Prostate gland (tissue), 2 donors: ENCODE measurements around the gene LIMCH1. TPM values are rescaled to one million over a fixed set of nuclear protein-coding genes. Genes with fewer than 3 reads are reported as not detected.

Source experiments
- DNase-seq: peaks from one replicate; pipeline ENCODE4 v3.0.0-alpha.2; 2019; ENCODE audit warnings: low spot score
- H3K27ac ChIP-seq, 2 donors: fragments of 200-600 bp; sonication (generic); 2 replicates each; pipeline ENCODE4 v1.5.1; 2017 to 2019
- H3K27me3 ChIP-seq: fragments of 200-600 bp; sonication (generic); replicated peaks from 2 replicates; pipeline ENCODE4 v1.5.1; 2019; ENCODE audit not compliant: insufficient read depth
- H3K36me3 ChIP-seq, 2 donors: fragments of 200-600 bp; sonication (generic); 1 replicate in 1 of 2; 2 replicates in 1 of 2; pipeline versions ENCODE4 v1.5.1 to v1.8.1; 2017 to 2019
- H3K4me1 ChIP-seq: fragments of 200-600 bp; sonication (generic); replicated peaks from 2 replicates; pipeline ENCODE4 v1.5.1; 2019
- H3K4me3 ChIP-seq, 2 donors: fragments of 200-600 bp; sonication (generic); 2 replicates each; pipeline ENCODE4 v1.5.1; 2017 to 2019
- H3K9me3 ChIP-seq: fragments of 200-600 bp; sonication (generic); 2 replicates; pipeline ENCODE4 v1.5.1; 2017
- POLR2A ChIP-seq: fragments of 450-650 bp; IDR thresholded peaks from one replicate; pipeline ENCODE4 v1.6.1; 2016; ENCODE audit warnings: antibody characterized with exemption, mild to moderate bottlenecking
- POLR2AphosphoS5 ChIP-seq: sonication (generic); formaldehyde crosslinking; IDR thresholded peaks from one replicate; pipeline ENCODE4 v1.6.1; 2017; ENCODE audit warnings: antibody characterized with exemption
- WGBS: methylation state at CpG from one replicate; pipeline ENCODE4 v1.1.5; 2018; 5-methylcytosine and 5-hydroxymethylcytosine counted together
- intact Hi-C: fragments of 100-400 bp; cut with DNase I; formaldehyde crosslinking; loops from one replicate; pipeline ENCODE4 v1.14.2; 2022
- total RNA-seq, 2 donors: library from RNA; depleted of rRNA; stranded (reverse); fragments of >200 nt; gene quantifications; one replicate each; pipeline ENCODE4 v1.1.0, GENCODE V29; 2016
- TF ChIP-seq, protein P1 (sequence below), 4 experiments: fragments of 200-600 bp in 2 of 4; fragments of 450-650 bp in 2 of 4; sonication (generic) in 2 of 4; IDR thresholded peaks; 1 replicate in 3 of 4; 2 replicates in 1 of 4; pipeline ENCODE4 v1.5.1; 2016 to 2019; ENCODE audit warnings: antibody characterized with exemption in 4 of 4, mild to moderate bottlenecking in 2 of 4, moderate library complexity in 2 of 4

Gene LIMCH1
- total RNA-seq, 2 donors from 2014 or later, result 62.8 to 102 TPM

DNA sequence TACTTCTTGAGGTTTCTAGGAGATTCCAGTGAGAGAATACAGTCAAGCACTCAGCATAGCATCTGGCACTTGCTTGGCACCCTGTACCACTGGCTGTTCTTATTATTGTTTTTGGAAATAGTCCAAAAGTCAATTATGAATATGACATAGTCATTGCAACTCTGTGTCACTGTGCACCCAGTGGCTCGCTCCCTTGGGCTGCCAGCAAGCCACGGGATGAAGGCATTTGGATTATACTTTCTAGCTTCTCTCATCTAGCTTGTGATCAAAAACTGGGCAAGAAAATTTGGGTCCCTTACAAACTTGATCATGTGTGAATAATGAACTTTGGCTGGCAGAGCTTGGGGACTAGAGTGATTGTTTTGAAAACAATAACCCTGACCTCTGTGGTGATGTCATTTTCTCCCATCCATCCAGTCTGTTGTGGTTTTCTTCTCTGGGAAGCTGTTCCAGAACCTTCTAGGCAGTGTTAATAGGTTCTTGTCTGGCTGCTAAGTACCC is 32.7 kb upstream of the LIMCH1 start:
- Histone ChIP-seq H3K27ac (no peak overlapping the region), H3K4me1 (no peaks in the 10 kb centered on the region), H3K36me3 (no peaks in the 10 kb centered on the region), H3K4me3 (no peak overlapping the region), H3K9me3 (no peaks in the 10 kb centered on the region), H3K27me3 (no peaks in the 10 kb centered on the region)
- no peak for TF ChIP-seq POLR2AphosphoS5
- TF ChIP-seq, protein P1, sequence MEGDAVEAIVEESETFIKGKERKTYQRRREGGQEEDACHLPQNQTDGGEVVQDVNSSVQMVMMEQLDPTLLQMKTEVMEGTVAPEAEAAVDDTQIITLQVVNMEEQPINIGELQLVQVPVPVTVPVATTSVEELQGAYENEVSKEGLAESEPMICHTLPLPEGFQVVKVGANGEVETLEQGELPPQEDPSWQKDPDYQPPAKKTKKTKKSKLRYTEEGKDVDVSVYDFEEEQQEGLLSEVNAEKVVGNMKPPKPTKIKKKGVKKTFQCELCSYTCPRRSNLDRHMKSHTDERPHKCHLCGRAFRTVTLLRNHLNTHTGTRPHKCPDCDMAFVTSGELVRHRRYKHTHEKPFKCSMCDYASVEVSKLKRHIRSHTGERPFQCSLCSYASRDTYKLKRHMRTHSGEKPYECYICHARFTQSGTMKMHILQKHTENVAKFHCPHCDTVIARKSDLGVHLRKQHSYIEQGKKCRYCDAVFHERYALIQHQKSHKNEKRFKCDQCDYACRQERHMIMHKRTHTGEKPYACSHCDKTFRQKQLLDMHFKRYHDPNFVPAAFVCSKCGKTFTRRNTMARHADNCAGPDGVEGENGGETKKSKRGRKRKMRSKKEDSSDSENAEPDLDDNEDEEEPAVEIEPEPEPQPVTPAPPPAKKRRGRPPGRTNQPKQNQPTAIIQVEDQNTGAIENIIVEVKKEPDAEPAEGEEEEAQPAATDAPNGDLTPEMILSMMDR (IDR thresholded peaks at IDR 0.05), result no peak
- TF ChIP-seq POLR2A, result no peak
- intact Hi-C loops, result no loop called here
- WGBS, result 54% methylated on average over 2 of the region's 2 CpGs
- DNase-seq, result no peak

- intact Hi-C loops, result no loop called here
- 33% methylated on average over 2 of the region's 2 CpGs for WGBS
- H3K27me3 ChIP-seq, result no peaks in the 10 kb centered on the region
- TF ChIP-seq POLR2A (no peak), POLR2AphosphoS5 (no peak)
- TF ChIP-seq, protein P1 (IDR thresholded peaks at IDR 0.05), result no peak
- no peaks in the 10 kb centered on the region for H3K36me3 ChIP-seq
- H3K4me1 ChIP-seq, result no peaks in the 10 kb centered on the region
- H3K4me3 ChIP-seq, result no peak overlapping the region
- H3K27ac ChIP-seq, result no peak overlapping the region
- DNase-seq, result no peak
- no peaks in the 10 kb centered on the region for H3K9me3 ChIP-seq
Observed at GRCh38 chr4:41506130-41506529, 31.8 kb upstream of the LIMCH1 start.

DNA sequence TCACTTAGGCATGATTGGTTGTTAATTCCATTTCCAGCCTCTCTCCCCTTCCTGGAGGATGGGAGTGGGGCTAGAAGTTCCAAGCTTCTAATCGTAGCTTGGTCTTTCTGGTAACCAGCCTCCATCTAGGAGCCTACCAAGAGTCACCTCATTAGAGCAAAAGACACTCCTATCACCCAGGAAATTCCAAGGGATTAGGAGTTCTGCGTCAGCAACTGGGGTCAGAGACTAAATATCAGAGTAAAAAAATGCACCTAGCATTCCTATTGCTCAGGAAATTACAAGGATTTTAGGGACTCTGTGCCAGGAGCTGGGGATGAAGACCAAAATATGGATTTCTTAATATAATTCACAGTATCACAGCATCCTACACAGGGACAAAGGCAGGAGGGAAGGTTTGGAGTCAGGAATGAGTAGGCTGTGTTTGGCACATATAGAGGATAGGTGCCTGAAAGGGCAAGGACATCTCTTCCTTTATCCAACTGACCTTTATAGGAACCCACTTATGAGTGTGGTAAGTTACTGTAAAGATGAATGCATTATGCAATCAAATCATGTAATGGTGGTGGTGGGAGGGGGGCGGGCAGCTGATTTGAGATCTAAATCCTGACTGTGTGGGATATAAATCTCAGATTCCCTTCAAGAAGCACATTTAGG is 30.5 kb upstream of the LIMCH1 start:
- WGBS, result 95% methylated on average over 3 of the region's 3 CpGs

GRCh38 chr4:41509451-41509866 is 28.5 kb upstream of the LIMCH1 start:
- H3K27me3 ChIP-seq, result no peaks in the 10 kb centered on the region
- 28% methylated on average over 2 of the region's 2 CpGs for WGBS
- no peaks in the 10 kb centered on the region for H3K4me1 ChIP-seq
- no peaks in the 10 kb centered on the region for H3K9me3 ChIP-seq
- H3K36me3 ChIP-seq, result no peaks in the 10 kb centered on the region
- DNase-seq, result no peak
- no peak overlapping the region for H3K4me3 ChIP-seq
- TF ChIP-seq POLR2AphosphoS5 (no peak), POLR2A (no peak)
- TF ChIP-seq, protein P1 (IDR thresholded peaks at IDR 0.05), result no peak
- intact Hi-C loops, result no loop called here
- H3K27ac ChIP-seq, result no peak overlapping the region

More for the DNA sequence above, 30.5 kb upstream of the LIMCH1 start:
- Histone ChIP-seq H3K4me3 (no peak overlapping the region), H3K4me1 (no peaks in the 10 kb centered on the region), H3K27ac (no peak overlapping the region), H3K9me3 (no peaks in the 10 kb centered on the region), H3K27me3 (no peaks in the 10 kb centered on the region), H3K36me3 (no peaks in the 10 kb centered on the region)
- intact Hi-C loops, result no loop called here
- no peak for TF ChIP-seq POLR2AphosphoS5
- no peak for TF ChIP-seq POLR2A
- TF ChIP-seq, protein P1 (IDR thresholded peaks at IDR 0.05), result no peak
- no peak for DNase-seq

DNA sequence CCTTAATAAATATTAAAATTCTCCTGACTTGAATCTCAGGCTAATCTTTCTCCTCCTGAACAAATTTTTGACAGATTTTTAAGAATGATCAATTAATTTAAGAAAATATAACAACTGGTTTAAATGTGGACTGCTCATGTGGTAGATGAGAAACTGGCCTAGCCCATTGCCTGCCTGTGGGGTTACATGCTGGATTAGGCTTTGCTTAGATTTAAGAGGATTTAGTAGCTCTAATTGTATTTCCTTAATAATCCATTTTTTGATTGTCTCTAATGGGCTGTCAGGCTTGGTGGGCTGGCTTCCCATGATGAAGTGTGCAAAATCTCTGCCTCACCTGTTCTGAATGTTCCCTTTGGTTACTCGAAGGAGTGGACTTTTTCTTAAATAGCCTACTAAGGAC is 27.8 kb upstream of the LIMCH1 start:
- no peak for DNase-seq
- no peaks in the 10 kb centered on the region for H3K36me3 ChIP-seq
- intact Hi-C loops, result no loop called here
- H3K27me3 ChIP-seq, result no peaks in the 10 kb centered on the region
- H3K27ac ChIP-seq, result no peak overlapping the region
- 100% methylated on average over 1 of the region's 1 CpG for WGBS
- no peak overlapping the region for H3K4me3 ChIP-seq
- no peaks in the 10 kb centered on the region for H3K4me1 ChIP-seq
- no peaks in the 10 kb centered on the region for H3K9me3 ChIP-seq
- TF ChIP-seq, protein P1 (IDR thresholded peaks at IDR 0.05), result no peak
- TF ChIP-seq POLR2A, result no peak
- no peak for TF ChIP-seq POLR2AphosphoS5
